DMS53 treated with DMSO at 0.1 percent for 48 hours (cell line): ENCODE results near the gene GRIK1.

Experiments
- DNase-seq: peaks from one replicate; lab custom pipeline; 2025; ENCODE audit not compliant: unreplicated experiment; lab: John Stamatoyannopoulos, UW

The GRIK1 gene

GRCh38 chr21:29496337-29496736 lies 443.5 kb downstream of the GRIK1 start:
- no peak for DNase-seq

DNA sequence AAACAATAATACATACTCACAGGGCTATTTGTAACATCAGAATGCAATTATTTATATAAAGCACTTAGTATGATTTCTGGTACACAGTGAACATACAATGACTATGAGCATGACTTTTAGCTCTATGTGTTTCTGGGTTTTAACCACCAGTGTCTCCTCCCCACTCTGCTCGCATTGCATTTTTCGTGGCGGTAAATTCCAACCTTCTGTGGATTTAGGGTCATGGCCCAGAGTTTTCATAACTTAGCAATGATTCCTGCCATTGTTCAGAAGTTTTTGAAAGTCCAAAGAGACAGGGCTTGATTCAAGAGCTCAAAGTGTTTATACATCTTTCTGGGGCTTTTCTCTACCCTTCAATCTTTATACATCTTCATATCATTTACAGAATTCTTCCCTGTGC lies 449.8 kb downstream of the GRIK1 start:
- no peak for DNase-seq

GRCh38 chr21:29487154-29487553 lies 452.6 kb downstream of the GRIK1 start:
- no peak for DNase-seq
